ENCODE measurements around the gene EBI3. TPM values are rescaled to one million over a fixed set of nuclear protein-coding genes. Genes with fewer than 3 reads are reported as not detected.
A peak's percentile ranks its signal among the peaks of the same experiment; 100 is the strongest.

The EBI3 gene
- total RNA-seq, 1 experiment from 2014 or later, result 1.2 TPM

DNA sequence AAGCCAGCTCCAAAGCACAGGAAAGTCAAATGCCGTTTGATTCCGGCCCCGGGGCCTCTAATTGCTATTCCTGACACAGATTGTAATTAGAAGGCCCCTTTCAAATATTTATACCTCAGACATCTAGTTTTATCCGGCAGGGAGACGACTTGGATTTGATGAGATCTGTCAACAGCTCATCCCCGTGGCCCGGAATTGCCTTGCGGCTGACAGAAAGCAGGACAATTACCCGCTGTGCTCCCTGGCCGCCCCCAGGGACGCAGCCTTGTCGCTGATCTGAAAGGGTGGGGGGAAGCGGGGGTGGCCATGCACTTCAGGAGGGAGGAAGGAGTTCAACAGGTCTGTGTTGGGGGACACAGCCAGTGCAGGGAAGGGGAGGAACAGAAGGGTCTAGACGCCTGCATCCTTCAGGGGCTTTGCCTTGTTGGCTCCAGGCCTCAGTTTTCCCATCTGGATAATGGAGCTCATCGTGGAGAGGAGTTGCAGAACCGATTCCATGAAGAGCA lies 47.9 kb downstream of the EBI3 start:
- BruUV-seq (replicated peaks), result no TSS peak
- H3K4me1 Mint-ChIP-seq (ENCODE audit: low read depth, unreplicated experiment), result no peaks in the 10 kb centered on the region
- H3K36me3 Mint-ChIP-seq (ENCODE audit: insufficient read depth, unreplicated experiment), result no peaks in the 10 kb centered on the region
- CTCF ChIA-PET, result interaction anchor here (0.6 to 1.2 kb wide), 3 partner anchors 10 to 62 kb away, joined by 3 read pairs; no protein-coding TSS in a partner anchor
- DNase-seq, result no peak
- intact Hi-C loops (cut with micrococcal nuclease; ENCODE audit: unreplicated experiment), result no loop called here
- H3K27me3 Mint-ChIP-seq (ENCODE audit: unreplicated experiment), result peaks cover 36% of the 10 kb centered on the region
- H3K27ac Mint-ChIP-seq (ENCODE audit: unreplicated experiment), result no peak overlapping the region
- TF ChIP-seq, protein P1, sequence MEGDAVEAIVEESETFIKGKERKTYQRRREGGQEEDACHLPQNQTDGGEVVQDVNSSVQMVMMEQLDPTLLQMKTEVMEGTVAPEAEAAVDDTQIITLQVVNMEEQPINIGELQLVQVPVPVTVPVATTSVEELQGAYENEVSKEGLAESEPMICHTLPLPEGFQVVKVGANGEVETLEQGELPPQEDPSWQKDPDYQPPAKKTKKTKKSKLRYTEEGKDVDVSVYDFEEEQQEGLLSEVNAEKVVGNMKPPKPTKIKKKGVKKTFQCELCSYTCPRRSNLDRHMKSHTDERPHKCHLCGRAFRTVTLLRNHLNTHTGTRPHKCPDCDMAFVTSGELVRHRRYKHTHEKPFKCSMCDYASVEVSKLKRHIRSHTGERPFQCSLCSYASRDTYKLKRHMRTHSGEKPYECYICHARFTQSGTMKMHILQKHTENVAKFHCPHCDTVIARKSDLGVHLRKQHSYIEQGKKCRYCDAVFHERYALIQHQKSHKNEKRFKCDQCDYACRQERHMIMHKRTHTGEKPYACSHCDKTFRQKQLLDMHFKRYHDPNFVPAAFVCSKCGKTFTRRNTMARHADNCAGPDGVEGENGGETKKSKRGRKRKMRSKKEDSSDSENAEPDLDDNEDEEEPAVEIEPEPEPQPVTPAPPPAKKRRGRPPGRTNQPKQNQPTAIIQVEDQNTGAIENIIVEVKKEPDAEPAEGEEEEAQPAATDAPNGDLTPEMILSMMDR (IDR thresholded peaks at IDR 0.05; ENCODE audit: unreplicated experiment), result no peak
- no peaks in the 10 kb centered on the region for H3K9me3 Mint-ChIP-seq (ENCODE audit: low read depth, unreplicated experiment)
- no peak overlapping the region for H3K4me3 Mint-ChIP-seq (ENCODE audit: low read depth, unreplicated experiment)

DNA sequence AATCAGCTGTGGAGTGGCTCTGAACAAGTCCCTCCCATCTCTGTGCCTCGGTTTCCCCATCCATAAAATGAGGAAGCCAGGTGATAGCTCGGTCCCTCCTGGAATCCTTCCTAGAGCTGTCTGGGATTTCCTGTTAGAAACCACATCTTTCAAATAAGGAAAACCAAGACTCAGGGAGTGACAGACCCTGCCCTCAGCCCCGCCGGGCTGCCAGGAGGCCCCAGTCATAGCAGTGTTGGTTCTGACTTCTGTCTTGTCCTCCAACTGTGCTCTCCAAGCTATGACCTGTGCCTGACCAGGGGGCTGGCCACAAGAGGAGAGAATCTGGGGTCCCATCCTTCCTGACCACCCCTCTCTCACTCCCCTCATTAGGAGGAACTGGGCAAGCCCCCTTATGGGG lies 48.7 kb downstream of the EBI3 start:
- CTCF ChIA-PET, result no interaction called here
- intact Hi-C loops (cut with micrococcal nuclease; ENCODE audit: unreplicated experiment), result no loop called here
- Mint-ChIP-seq H3K27me3 (ENCODE audit: unreplicated experiment) (peaks cover 37% of the 10 kb centered on the region), H3K36me3 (ENCODE audit: insufficient read depth, unreplicated experiment) (no peaks in the 10 kb centered on the region), H3K4me3 (ENCODE audit: low read depth, unreplicated experiment) (no peak overlapping the region), H3K27ac (ENCODE audit: unreplicated experiment) (no peak overlapping the region), H3K9me3 (ENCODE audit: low read depth, unreplicated experiment) (no peaks in the 10 kb centered on the region), H3K4me1 (ENCODE audit: low read depth, unreplicated experiment) (no peaks in the 10 kb centered on the region)
- no peak for DNase-seq
- TF ChIP-seq, protein P1 (IDR thresholded peaks at IDR 0.05; ENCODE audit: unreplicated experiment), result no peak
- no TSS peak for BruUV-seq (replicated peaks)

DNA sequence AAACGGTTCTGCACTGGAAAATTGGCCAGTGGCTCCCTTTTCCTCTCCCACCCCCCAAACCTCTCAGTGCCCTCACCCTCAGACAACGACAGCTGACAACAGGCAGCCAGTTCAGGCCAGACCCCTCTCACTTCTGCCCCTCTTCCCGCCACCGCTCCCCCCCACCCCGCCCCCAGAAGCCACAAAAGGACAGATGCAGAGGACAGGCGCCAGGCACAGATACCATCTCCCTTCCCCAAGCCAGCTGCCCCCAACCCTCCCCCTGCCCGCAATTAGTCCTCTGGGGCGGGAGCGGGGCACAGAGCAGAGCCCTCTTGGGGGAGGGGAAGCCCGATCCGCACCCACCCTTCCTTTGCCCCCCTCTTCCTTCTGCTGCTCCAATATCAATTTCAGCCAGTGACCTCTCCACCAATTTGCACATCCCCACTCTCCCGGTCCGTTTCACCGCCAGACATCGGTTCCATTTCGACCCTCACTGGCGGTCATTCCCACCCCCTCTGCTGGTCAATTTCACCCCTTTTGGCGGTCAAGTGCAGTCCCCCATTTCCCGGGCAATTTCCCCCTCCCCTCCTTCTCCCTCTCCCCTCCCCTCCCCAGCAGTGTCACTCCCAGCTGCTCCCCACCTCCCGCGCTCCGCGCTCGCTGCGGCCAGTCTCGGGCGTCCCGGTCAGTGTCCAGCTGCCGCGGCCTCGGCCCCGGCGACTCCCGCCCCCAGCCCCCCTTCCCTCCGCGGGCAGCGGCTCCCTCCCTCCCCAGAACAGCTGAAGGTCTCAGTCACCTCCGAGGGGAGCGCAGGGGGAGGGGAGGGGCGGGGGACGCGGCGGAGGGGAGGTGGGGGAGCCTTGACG lies 49.3 kb downstream of the EBI3 start, which contains the start of gene SHD:
Gene SHD, plus strand, starts transcription at position 848 of the 848 bp plus-strand sequence. CDS start 798 bp downstream, outside the sequence.
- intact Hi-C loops (cut with micrococcal nuclease; ENCODE audit: unreplicated experiment), result no loop called here
- BruUV-seq (replicated peaks), result no TSS peak
- TF ChIP-seq, protein P1 (IDR thresholded peaks at IDR 0.05; ENCODE audit: unreplicated experiment), result no peak
- peak within 1 kb of the TSS; percentile 4 for H3K4me3 Mint-ChIP-seq (ENCODE audit: low read depth, unreplicated experiment)
- CTCF ChIA-PET, result no interaction called here
- H3K27me3 Mint-ChIP-seq (ENCODE audit: unreplicated experiment), result peaks cover 37% of the 10 kb centered on the region
- no peaks in the 10 kb centered on the region for H3K4me1 Mint-ChIP-seq (ENCODE audit: low read depth, unreplicated experiment)
- no peak within 1 kb of the TSS for H3K27ac Mint-ChIP-seq (ENCODE audit: unreplicated experiment)
- DNase-seq, result no peak
- no peaks in the 10 kb centered on the region for H3K9me3 Mint-ChIP-seq (ENCODE audit: low read depth, unreplicated experiment)
- H3K36me3 Mint-ChIP-seq (ENCODE audit: insufficient read depth, unreplicated experiment), result no peaks in the 10 kb centered on the region

DNA sequence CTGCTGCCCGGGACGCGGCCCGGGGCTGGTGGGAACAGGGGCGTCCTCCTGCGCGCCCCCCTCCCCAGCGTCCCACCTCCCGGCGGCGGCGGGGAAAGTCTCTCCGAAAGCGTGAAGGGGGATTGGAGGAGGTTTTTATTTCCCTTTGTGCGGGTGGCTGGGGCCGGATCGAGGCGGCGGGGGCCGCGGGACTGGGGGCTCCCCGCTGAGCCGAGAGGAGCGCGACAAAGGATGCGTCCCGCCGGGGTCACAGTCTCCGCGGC lies 49.9 kb downstream of the EBI3 start:
- H3K27ac Mint-ChIP-seq (ENCODE audit: unreplicated experiment), result no peak overlapping the region
- no peak for DNase-seq
- no peaks in the 10 kb centered on the region for H3K36me3 Mint-ChIP-seq (ENCODE audit: insufficient read depth, unreplicated experiment)
- H3K27me3 Mint-ChIP-seq (ENCODE audit: unreplicated experiment), result peaks cover 37% of the 10 kb centered on the region
- BruUV-seq (replicated peaks), result no TSS peak
- no peaks in the 10 kb centered on the region for H3K9me3 Mint-ChIP-seq (ENCODE audit: low read depth, unreplicated experiment)
- H3K4me1 Mint-ChIP-seq (ENCODE audit: low read depth, unreplicated experiment), result no peaks in the 10 kb centered on the region
- intact Hi-C loops (cut with micrococcal nuclease; ENCODE audit: unreplicated experiment), result no loop called here
- CTCF ChIA-PET, result no interaction called here
- no peak overlapping the region for H3K4me3 Mint-ChIP-seq (ENCODE audit: low read depth, unreplicated experiment)
- TF ChIP-seq, protein P1 (IDR thresholded peaks at IDR 0.05; ENCODE audit: unreplicated experiment), result no peak
